ENCODE measurements around the gene ZNF48. TPM values are rescaled to one million over a fixed set of nuclear protein-coding genes. Genes with fewer than 3 reads are reported as not detected.

ZNF48 gene
- total RNA-seq: 10 to 100 TPM; 13.7 to 13.9 TPM

GRCh38 chr16:30395155-30395991 is at the start of gene ZNF48:
Gene ZNF48 (plus strand): TSS chr16:30395420. CDS start chr16:30395795, 375 bp downstream.
- peaks cover 22% of the 10 kb centered on the region for H3K36me3 Mint-ChIP-seq (ENCODE audit: low read depth)
- H3K4me3 Mint-ChIP-seq: peak within 1 kb of the TSS; percentile 95

GRCh38 chr16:30346286-30346685 is 48.9 kb upstream of the ZNF48 start:
- CTCF ChIA-PET: interaction anchor here (1.2 kb wide), 1 partner anchor 30 kb away, joined by 4 read pairs; no protein-coding TSS in a partner anchor
- POLR2A ChIA-PET: no interaction called here
- Mint-ChIP-seq H3K36me3 (ENCODE audit: low read depth) (peaks cover 19% of the 10 kb centered on the region), H3K27me3 (no peaks in the 10 kb centered on the region), H3K27ac (no peak overlapping the region), H3K9me3 (no peaks in the 10 kb centered on the region), H3K4me1 (peaks cover 13% of the 10 kb centered on the region), H3K4me3 (no peak overlapping the region)
- DNase-seq: no peak

More at GRCh38 chr16:30395155-30395991, at the start of gene ZNF48:
- Mint-ChIP-seq H3K27me3 (no peaks in the 10 kb centered on the region), H3K9me3 (no peaks in the 10 kb centered on the region), H3K4me1 (peaks cover 38% of the 10 kb centered on the region), H3K27ac (peak within 1 kb of the TSS; percentile 87)
- peak; percentile 38 for DNase-seq
- POLR2A ChIA-PET: interaction anchor here (0.7 to 1.5 kb wide), 2 partner anchors 13 to 40 kb away, joined by 3 to 9 read pairs; partner anchors contain the start of genes CD2BP2 and SEPTIN1
- CTCF ChIA-PET: interaction anchor here (0.6 to 2.6 kb wide), 13 partner anchors 9 to 299 kb away, joined by 3 to 24 read pairs (median 4); partner anchors contain the start of genes DCTPP1, MYL11, SEPTIN1 and TBC1D10B

GRCh38 chr16:30348113-30348512 is 47.1 kb upstream of the ZNF48 start:
- Mint-ChIP-seq H3K27ac (no peak overlapping the region), H3K27me3 (no peaks in the 10 kb centered on the region), H3K9me3 (no peaks in the 10 kb centered on the region), H3K4me1 (peaks cover 15% of the 10 kb centered on the region), H3K36me3 (ENCODE audit: low read depth) (peaks cover 34% of the 10 kb centered on the region), H3K4me3 (no peak overlapping the region)
- ChIA-PET POLR2A (no interaction called here), CTCF (interaction anchor here (0.6 to 1.8 kb wide), 3 partner anchors 62 to 230 kb away, joined by 3 to 5 read pairs (median 5); no protein-coding TSS in a partner anchor)
- DNase-seq: no peak

- POLR2A ChIA-PET: no interaction called here
- H3K27me3 Mint-ChIP-seq: no peaks in the 10 kb centered on the region
- no peak overlapping the region for H3K27ac Mint-ChIP-seq
- no peak for DNase-seq
- peaks cover 38% of the 10 kb centered on the region for H3K36me3 Mint-ChIP-seq (ENCODE audit: low read depth)
- no peaks in the 10 kb centered on the region for H3K9me3 Mint-ChIP-seq
- peaks cover 20% of the 10 kb centered on the region for H3K4me1 Mint-ChIP-seq
- CTCF ChIA-PET: interaction anchor here (0.7 to 1.8 kb wide), 3 partner anchors 20 to 195 kb away, joined by 3 to 5 read pairs (median 5); no protein-coding TSS in a partner anchor
- H3K4me3 Mint-ChIP-seq: no peak overlapping the region
These were observed 46.3 kb upstream of the ZNF48 start for GRCh38 chr16:30348929-30349328.

- H3K27ac Mint-ChIP-seq: peak overlapping the region; percentile 77
- ChIA-PET POLR2A (no interaction called here), CTCF (interaction anchor here (0.6 to 1.2 kb wide), 2 partner anchors 19 to 146 kb away, joined by 3 read pairs; no protein-coding TSS in a partner anchor)
- H3K36me3 Mint-ChIP-seq (ENCODE audit: low read depth): peaks cover 45% of the 10 kb centered on the region
- no peak for DNase-seq
- H3K4me3 Mint-ChIP-seq: no peak overlapping the region
- no peaks in the 10 kb centered on the region for H3K9me3 Mint-ChIP-seq
- H3K27me3 Mint-ChIP-seq: no peaks in the 10 kb centered on the region
- peaks cover 26% of the 10 kb centered on the region for H3K4me1 Mint-ChIP-seq
These were observed 45.5 kb upstream of the ZNF48 start for GRCh38 chr16:30349675-30350074.

- Mint-ChIP-seq H3K27me3 (no peaks in the 10 kb centered on the region), H3K27ac (peak overlapping the region; percentile 77), H3K4me3 (no peak overlapping the region), H3K36me3 (ENCODE audit: low read depth) (peaks cover 45% of the 10 kb centered on the region), H3K9me3 (no peaks in the 10 kb centered on the region), H3K4me1 (peaks cover 30% of the 10 kb centered on the region)
- ChIA-PET POLR2A (no interaction called here), CTCF (interaction anchor here (0.6 kb wide), 1 partner anchor 145 kb away, joined by 3 read pairs; no protein-coding TSS in a partner anchor)
- no peak for DNase-seq
These were observed 44.9 kb upstream of the ZNF48 start for GRCh38 chr16:30350134-30350871.

GRCh38 chr16:30351001-30351441 is 44.2 kb upstream of the ZNF48 start:
- ChIA-PET CTCF (no interaction called here), POLR2A (no interaction called here)
- Mint-ChIP-seq H3K27ac (no peak overlapping the region), H3K4me1 (peaks cover 38% of the 10 kb centered on the region), H3K36me3 (ENCODE audit: low read depth) (peaks cover 45% of the 10 kb centered on the region), H3K27me3 (no peaks in the 10 kb centered on the region), H3K9me3 (no peaks in the 10 kb centered on the region), H3K4me3 (no peak overlapping the region)
- no peak for DNase-seq

GRCh38 chr16:30351586-30352419 is 43.4 kb upstream of the ZNF48 start:
- H3K27me3 Mint-ChIP-seq: no peaks in the 10 kb centered on the region
- H3K36me3 Mint-ChIP-seq (ENCODE audit: low read depth): peaks cover 45% of the 10 kb centered on the region
- no peak overlapping the region for H3K27ac Mint-ChIP-seq
- H3K4me1 Mint-ChIP-seq: peaks cover 44% of the 10 kb centered on the region
- ChIA-PET POLR2A (no interaction called here), CTCF (interaction anchor here (1.5 kb wide), 1 partner anchor 11 kb away, joined by 4 read pairs; no protein-coding TSS in a partner anchor)
- DNase-seq: no peak
- H3K4me3 Mint-ChIP-seq: no peak overlapping the region
- no peaks in the 10 kb centered on the region for H3K9me3 Mint-ChIP-seq

- DNase-seq: no peak
- Mint-ChIP-seq H3K27me3 (no peaks in the 10 kb centered on the region), H3K4me1 (peaks cover 51% of the 10 kb centered on the region), H3K36me3 (ENCODE audit: low read depth) (peaks cover 52% of the 10 kb centered on the region), H3K9me3 (no peaks in the 10 kb centered on the region), H3K4me3 (peak overlapping the region; percentile 40), H3K27ac (no peak overlapping the region)
- POLR2A ChIA-PET: no interaction called here
- CTCF ChIA-PET: interaction anchor here (1.5 to 2.3 kb wide), 3 partner anchors 10 to 57 kb away, joined by 4 to 6 read pairs (median 5); no protein-coding TSS in a partner anchor
These were observed 42.5 kb upstream of the ZNF48 start for GRCh38 chr16:30352488-30353401.

- no peak for DNase-seq
- Mint-ChIP-seq H3K4me1 (peaks cover 51% of the 10 kb centered on the region), H3K36me3 (ENCODE audit: low read depth) (peaks cover 52% of the 10 kb centered on the region)
These were observed 41.6 kb upstream of the ZNF48 start for GRCh38 chr16:30353438-30354129.

More at GRCh38 chr16:30353438-30354129, 41.6 kb upstream of the ZNF48 start:
- ChIA-PET CTCF (interaction anchor here (1.2 to 2.3 kb wide), 5 partner anchors 9 to 56 kb away, joined by 3 to 8 read pairs (median 5); no protein-coding TSS in a partner anchor), POLR2A (no interaction called here)
- H3K27ac Mint-ChIP-seq: peak overlapping the region; percentile 92
- H3K9me3 Mint-ChIP-seq: no peaks in the 10 kb centered on the region
- H3K4me3 Mint-ChIP-seq: peak overlapping the region; percentile 91
- no peaks in the 10 kb centered on the region for H3K27me3 Mint-ChIP-seq

Measured in activated CD4-positive, alpha-beta T cell treated with anti-CD3 and anti-CD28 coated beads, Interleukin-2, amount 10 ng/mL, durations not matched to agents 7 days and 5 days (primary cell).